HepG2 (cell line): ENCODE data around the gene COX8C. TPM values are rescaled to one million over a fixed set of nuclear protein-coding genes. Genes with fewer than 3 reads are reported as not detected.

Source experiments
- CSRNP1 ChIP-seq: sonication (generic); formaldehyde crosslinking; IDR thresholded peaks from 2 replicates; pipeline ENCODE4 v1.8.1; 2023; ENCODE audit warnings: mild to moderate bottlenecking, missing genetic modification reagents
- ETV6 ChIP-seq: sonication (generic); formaldehyde crosslinking; conservative IDR thresholded peaks from 2 replicates; pipeline ENCODE4 v1.4.0; 2020; ENCODE audit warnings: missing genetic modification reagents
- KMT2B ChIP-seq: IDR thresholded peaks from 2 replicates; pipeline ENCODE4 v1.6.1; 2016; ENCODE audit warnings: missing genetic modification reagents, missing compliant biosample characterization
- MEIS2 ChIP-seq: sonication (generic); formaldehyde crosslinking; IDR thresholded peaks from 2 replicates; pipeline ENCODE4 v1.9.0; 2021; ENCODE audit warnings: mild to moderate bottlenecking, missing genetic modification reagents
- PPARG ChIP-seq: conservative IDR thresholded peaks from 2 replicates; pipeline ENCODE4 v1.6.1; 2016; ENCODE audit warnings: missing biosample characterization, missing genetic modification reagents
- SOX13 ChIP-seq, 3 experiments: fragments of 450-650 bp in 1 of 3; sonication (generic) in 1 of 3; formaldehyde crosslinking in 1 of 3; IDR thresholded peaks in 2 of 3; conservative IDR thresholded peaks in 1 of 3; 2 replicates each; pipeline versions ENCODE4 v1.5.0 to v1.6.1; 2016 to 2020; ENCODE audit warnings: antibody characterized with exemption in 1 of 3, mild to moderate bottlenecking in 1 of 3, missing compliant biosample characterization in 1 of 3, missing genetic modification reagents in 1 of 3, moderate library complexity in 1 of 3
- SP5 ChIP-seq: IDR thresholded peaks from 2 replicates; pipeline ENCODE4 v1.6.1; 2016; ENCODE audit warnings: low read depth, borderline replicate concordance
- ZFP82 ChIP-seq: sonication (generic); formaldehyde crosslinking; IDR thresholded peaks from 2 replicates; pipeline ENCODE4 v1.5.1; 2020; ENCODE audit warnings: mild to moderate bottlenecking, missing genetic modification reagents, borderline replicate concordance
- polyA plus RNA-seq, 8 experiments: library from polyadenylated mRNA; depleted of rRNA in 3 of 8; stranded (reverse) in 7 of 8; unstranded in 1 of 8; fragments of >200 nt; fragmentation: Illumina TruSeq in 4 of 8; extraction: Trizol in 4 of 8; gene quantifications; 2 replicates each; pipeline versions ENCODE4 v1.2.1 to v1.2.3, GENCODE V29; 2011 to 2016; ENCODE audit warnings: low read depth in 4 of 8, missing spikeins in 1 of 8, mixed read lengths in 1 of 8; ENCODE audit not compliant: insufficient read depth in 1 of 8
- total RNA-seq, 5 experiments: library from RNA; depleted of rRNA; stranded (reverse); fragments of >200 nt; fragmentation: Illumina TruSeq; extraction: Trizol; gene quantifications; 2 replicates each; pipeline ENCODE4 v1.2.3, GENCODE V29; 2016; ENCODE audit warnings: low read depth in 1 of 5
- TF ChIP-seq, protein P1 (sequence below): sonication (generic); formaldehyde crosslinking; IDR thresholded peaks from 2 replicates; pipeline ENCODE4 v1.5.1; 2020; ENCODE audit warnings: mild to moderate bottlenecking, missing genetic modification reagents, moderate library complexity
- TF ChIP-seq, protein P2 (sequence below): sonication (generic); formaldehyde crosslinking; IDR thresholded peaks from one replicate; pipeline ENCODE4 v1.5.1; 2020; ENCODE audit warnings: mild to moderate bottlenecking, missing genetic modification reagents; ENCODE audit errors: not compliant biosample characterization
- TF ChIP-seq, protein P3 (sequence below): sonication (generic); formaldehyde crosslinking; IDR thresholded peaks from 2 replicates; pipeline ENCODE4 v1.4.0; 2020; ENCODE audit warnings: missing genetic modification reagents

The COX8C gene
- total and polyA plus RNA-seq, 2 of the 13 experiments (the other 11 are each of a cell fraction or from before 2014, with no cell fraction given): not detected

- TF ChIP-seq, protein P1, sequence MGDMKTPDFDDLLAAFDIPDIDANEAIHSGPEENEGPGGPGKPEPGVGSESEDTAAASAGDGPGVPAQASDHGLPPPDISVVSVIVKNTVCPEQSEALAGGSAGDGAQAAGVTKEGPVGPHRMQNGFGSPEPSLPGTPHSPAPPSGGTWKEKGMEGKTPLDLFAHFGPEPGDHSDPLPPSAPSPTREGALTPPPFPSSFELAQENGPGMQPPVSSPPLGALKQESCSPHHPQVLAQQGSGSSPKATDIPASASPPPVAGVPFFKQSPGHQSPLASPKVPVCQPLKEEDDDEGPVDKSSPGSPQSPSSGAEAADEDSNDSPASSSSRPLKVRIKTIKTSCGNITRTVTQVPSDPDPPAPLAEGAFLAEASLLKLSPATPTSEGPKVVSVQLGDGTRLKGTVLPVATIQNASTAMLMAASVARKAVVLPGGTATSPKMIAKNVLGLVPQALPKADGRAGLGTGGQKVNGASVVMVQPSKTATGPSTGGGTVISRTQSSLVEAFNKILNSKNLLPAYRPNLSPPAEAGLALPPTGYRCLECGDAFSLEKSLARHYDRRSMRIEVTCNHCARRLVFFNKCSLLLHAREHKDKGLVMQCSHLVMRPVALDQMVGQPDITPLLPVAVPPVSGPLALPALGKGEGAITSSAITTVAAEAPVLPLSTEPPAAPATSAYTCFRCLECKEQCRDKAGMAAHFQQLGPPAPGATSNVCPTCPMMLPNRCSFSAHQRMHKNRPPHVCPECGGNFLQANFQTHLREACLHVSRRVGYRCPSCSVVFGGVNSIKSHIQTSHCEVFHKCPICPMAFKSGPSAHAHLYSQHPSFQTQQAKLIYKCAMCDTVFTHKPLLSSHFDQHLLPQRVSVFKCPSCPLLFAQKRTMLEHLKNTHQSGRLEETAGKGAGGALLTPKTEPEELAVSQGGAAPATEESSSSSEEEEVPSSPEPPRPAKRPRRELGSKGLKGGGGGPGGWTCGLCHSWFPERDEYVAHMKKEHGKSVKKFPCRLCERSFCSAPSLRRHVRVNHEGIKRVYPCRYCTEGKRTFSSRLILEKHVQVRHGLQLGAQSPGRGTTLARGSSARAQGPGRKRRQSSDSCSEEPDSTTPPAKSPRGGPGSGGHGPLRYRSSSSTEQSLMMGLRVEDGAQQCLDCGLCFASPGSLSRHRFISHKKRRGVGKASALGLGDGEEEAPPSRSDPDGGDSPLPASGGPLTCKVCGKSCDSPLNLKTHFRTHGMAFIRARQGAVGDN (CRISPR knock-in tag): peak; percentile 91
- TF ChIP-seq SP5 (CRISPR knock-in tag) (no peak), ZFP82 (CRISPR knock-in tag) (peak; percentile 47; the same call in 1 of the 2 replicates), KMT2B (CRISPR knock-in tag) (peak; percentile 78), MEIS2 (CRISPR knock-in tag) (peak; percentile 89; the same call in 1 of the 2 replicates), PPARG (CRISPR knock-in tag) (no peak), ETV6 (CRISPR knock-in tag) (no peak), SOX13 (IDR thresholded peaks at IDR 0.05) (no peak), SOX13 (CRISPR knock-in tag; conservative IDR thresholded peaks at IDR 0.05 in 1 of 2, IDR thresholded peaks at IDR 0.05 in 1 of 2) (peak in 1 of 2 experiments; percentile 17; a peak in 1 of 4 replicates), CSRNP1 (CRISPR knock-in tag) (peak; percentile 87; the same call in 1 of the 2 replicates)
- TF ChIP-seq, protein P2, sequence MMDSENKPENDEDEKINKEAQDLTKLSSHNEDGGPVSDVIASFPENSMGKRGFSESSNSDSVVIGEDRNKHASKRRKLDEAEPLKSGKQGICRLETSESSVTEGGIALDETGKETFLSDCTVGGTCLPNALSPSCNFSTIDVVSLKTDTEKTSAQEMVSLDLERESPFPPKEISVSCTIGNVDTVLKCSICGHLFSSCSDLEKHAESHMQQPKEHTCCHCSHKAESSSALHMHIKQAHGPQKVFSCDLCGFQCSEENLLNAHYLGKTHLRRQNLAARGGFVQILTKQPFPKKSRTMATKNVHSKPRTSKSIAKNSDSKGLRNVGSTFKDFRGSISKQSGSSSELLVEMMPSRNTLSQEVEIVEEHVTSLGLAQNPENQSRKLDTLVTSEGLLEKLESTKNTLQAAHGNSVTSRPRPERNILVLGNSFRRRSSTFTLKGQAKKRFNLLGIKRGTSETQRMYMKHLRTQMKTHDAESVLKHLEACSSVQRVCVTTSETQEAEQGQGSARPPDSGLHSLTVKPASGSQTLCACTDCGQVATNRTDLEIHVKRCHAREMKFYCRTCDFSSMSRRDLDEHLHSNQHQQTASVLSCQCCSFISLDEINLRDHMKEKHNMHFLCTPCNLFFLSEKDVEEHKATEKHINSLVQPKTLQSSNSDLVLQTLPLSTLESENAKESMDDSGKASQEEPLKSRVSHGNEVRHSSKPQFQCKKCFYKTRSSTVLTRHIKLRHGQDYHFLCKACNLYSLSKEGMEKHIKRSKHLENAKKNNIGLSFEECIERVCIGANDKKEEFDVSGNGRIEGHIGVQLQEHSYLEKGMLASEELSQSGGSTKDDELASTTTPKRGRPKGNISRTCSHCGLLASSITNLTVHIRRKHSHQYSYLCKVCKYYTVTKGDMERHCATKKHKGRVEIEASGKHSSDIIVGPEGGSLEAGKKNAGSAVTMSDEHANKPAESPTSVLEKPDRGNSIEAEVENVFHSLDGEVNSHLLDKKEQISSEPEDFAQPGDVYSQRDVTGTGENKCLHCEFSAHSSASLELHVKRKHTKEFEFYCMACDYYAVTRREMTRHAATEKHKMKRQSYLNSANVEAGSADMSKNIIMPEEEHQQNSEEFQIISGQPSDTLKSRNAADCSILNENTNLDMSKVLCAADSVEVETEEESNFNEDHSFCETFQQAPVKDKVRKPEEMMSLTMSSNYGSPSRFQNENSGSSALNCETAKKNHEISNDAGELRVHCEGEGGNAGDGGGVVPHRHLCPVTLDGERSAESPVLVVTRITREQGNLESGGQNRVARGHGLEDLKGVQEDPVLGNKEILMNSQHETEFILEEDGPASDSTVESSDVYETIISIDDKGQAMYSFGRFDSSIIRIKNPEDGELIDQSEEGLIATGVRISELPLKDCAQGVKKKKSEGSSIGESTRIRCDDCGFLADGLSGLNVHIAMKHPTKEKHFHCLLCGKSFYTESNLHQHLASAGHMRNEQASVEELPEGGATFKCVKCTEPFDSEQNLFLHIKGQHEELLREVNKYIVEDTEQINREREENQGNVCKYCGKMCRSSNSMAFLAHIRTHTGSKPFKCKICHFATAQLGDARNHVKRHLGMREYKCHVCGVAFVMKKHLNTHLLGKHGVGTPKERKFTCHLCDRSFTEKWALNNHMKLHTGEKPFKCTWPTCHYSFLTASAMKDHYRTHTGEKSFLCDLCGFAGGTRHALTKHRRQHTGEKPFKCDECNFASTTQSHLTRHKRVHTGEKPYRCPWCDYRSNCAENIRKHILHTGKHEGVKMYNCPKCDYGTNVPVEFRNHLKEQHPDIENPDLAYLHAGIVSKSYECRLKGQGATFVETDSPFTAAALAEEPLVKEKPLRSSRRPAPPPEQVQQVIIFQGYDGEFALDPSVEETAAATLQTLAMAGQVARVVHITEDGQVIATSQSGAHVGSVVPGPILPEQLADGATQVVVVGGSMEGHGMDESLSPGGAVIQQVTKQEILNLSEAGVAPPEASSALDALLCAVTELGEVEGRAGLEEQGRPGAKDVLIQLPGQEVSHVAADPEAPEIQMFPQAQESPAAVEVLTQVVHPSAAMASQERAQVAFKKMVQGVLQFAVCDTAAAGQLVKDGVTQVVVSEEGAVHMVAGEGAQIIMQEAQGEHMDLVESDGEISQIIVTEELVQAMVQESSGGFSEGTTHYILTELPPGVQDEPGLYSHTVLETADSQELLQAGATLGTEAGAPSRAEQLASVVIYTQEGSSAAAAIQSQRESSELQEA (CRISPR knock-in tag): no peak
- TF ChIP-seq, protein P3, sequence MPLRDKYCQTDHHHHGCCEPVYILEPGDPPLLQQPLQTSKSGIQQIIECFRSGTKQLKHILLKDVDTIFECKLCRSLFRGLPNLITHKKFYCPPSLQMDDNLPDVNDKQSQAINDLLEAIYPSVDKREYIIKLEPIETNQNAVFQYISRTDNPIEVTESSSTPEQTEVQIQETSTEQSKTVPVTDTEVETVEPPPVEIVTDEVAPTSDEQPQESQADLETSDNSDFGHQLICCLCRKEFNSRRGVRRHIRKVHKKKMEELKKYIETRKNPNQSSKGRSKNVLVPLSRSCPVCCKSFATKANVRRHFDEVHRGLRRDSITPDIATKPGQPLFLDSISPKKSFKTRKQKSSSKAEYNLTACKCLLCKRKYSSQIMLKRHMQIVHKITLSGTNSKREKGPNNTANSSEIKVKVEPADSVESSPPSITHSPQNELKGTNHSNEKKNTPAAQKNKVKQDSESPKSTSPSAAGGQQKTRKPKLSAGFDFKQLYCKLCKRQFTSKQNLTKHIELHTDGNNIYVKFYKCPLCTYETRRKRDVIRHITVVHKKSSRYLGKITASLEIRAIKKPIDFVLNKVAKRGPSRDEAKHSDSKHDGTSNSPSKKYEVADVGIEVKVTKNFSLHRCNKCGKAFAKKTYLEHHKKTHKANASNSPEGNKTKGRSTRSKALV: peak; percentile 78
Observed at GRCh38 chr14:93332853-93333630, 13.9 kb upstream of the COX8C start, which contains the start of gene BTBD7 (continued).
